ENCODE results near the gene BTN2A1.

GRCh38 chr6:26502626-26503025 lies 44.9 kb downstream of the BTN2A1 start:
- TF ChIP-seq CTCF (IDR thresholded peaks at IDR 0.05) (no peak), POLR2A (IDR thresholded peaks at IDR 0.05) (no peak)
